Right lobe of liver (tissue), 4 donors: ENCODE data around the gene SLFN5.
"Not testable (repeated sequence)": the region's sequence is repeated elsewhere in the genome, so short reads cannot be mapped to it uniquely, and the experiment has no call there.

Source experiments
- CTCF ChIP-seq, 4 donors: fragments of 200-600 bp in 3 of 4; fragments of 450-650 bp in 1 of 4; IDR thresholded peaks; one replicate each; pipeline versions ENCODE4 v1.5.1 to v1.8.0; 2016 to 2022; ENCODE audit warnings: antibody characterized with exemption in 4 of 4, mild to moderate bottlenecking in 2 of 4
- POLR2A ChIP-seq: fragments of 450-650 bp; IDR thresholded peaks from one replicate; pipeline ENCODE4 v1.6.1; 2017; ENCODE audit warnings: antibody characterized with exemption, mild to moderate bottlenecking
- donor health status: DM: no; HTN: no; CAD: no.
- donor health status: DM: no; HTN: no; CAD: no.
- donor health status: DM: no; HTN: yes; CAD: no.

- not testable (repeated sequence) for TF ChIP-seq CTCF (IDR thresholded peaks at IDR 0.05); POLR2A
Observed at GRCh38 chr17:35278876-35279275, 36.0 kb downstream of the SLFN5 start.
